Fibroblast of peridontal ligament (primary cell): Measurements from ENCODE around the gene TLL2.
A peak's percentile ranks its signal among the peaks of the same experiment; 100 is the strongest.
"Not testable (repeated sequence)": the region's sequence is repeated elsewhere in the genome, so short reads cannot be mapped to it uniquely, and the experiment has no call there.

ENCODE experiments used
- DNase-seq: peaks from one replicate; pipeline ENCODE4 v3.0.0-alpha.2; 2010; ENCODE audit errors: extremely low read depth

The TLL2 gene

DNA sequence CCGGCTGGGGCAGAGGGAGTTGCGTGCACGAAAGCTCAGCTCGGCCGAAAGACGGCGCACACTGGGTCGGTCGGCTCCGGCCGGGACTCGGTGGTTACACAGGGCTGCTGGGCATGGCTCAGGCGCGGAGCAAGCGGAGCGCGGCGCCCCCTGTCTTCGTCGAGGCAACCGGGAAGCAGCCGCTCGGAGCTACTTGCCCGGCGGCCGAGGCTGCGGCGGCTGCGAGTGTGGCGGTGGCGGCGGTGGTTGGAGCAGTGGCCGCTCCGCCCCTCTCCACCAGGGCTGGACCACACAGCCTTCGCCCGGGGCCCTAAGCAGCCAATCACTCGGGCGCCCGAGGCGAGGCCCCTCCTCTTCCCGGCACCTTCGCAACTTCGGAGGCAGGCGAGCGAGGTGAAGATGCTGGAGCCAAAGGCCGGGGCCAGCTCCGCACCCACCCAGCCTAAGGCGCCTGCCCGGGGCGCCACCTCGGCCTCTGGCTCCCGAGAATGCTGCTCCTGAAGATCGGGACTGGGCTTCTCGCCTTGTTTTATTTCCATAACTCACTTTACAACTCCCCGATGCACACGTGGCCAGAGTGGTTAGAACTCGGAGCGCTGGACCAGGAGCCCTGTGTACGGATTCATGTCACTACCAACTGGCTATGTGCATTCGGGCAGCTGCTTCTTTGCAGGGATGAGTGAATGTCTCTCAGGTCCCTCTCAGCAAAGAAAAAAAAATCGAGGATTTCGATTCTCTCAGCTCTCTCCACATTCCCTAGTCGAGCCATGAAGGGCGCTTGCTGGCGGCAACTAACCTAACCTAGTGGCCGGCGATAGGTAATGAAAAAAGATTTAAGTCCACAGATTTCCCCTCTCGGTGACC is at the start of gene TLL2:
Gene TLL2 (minus strand): TSS at position 229 of the 864 bp plus-strand sequence. CDS start 241 bp downstream, outside the sequence.
- DNase-seq = peak; percentile 73

DNA sequence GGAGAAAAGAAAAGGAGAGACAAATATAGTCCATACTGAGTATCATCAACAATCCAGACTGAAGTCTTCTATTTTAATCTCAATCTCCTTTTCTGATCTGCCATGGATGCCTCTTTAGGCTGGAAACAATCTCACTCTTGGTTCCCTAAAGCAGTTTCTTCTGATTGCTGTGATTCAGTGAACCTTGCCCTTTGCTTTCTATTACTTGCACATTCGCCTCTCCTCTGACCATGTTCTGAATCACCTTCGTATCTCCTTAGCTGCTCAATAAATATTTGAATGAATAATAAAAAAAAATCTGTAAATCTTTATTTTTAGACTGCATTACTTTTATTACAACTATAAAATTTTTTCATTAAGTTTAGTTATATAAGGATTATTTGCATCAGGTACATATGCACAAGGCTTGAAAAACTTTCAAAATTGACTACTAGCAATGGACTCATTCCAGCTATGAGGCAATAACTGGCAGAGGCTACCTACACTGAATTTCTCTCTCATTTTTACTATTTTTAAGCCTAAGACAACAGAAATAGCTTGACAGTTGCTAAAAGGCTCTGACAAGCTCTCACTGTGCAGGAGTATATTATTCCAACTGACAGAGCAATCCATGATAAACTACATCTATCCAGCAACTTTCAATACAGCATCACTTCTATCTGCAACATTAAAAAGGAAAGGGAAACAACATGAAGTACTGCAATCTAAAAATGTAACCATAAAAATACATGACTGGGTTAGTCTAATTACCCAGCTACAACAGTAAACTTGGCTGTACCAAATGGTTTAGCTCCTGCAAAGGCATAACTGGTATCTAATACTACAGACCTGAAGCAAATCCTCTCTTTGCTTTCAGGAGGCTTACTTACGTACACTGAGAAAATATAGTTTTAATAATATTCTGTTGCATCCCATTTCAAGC is 47.5 kb upstream of the TLL2 start:
- DNase-seq = peak; percentile 35

DNA sequence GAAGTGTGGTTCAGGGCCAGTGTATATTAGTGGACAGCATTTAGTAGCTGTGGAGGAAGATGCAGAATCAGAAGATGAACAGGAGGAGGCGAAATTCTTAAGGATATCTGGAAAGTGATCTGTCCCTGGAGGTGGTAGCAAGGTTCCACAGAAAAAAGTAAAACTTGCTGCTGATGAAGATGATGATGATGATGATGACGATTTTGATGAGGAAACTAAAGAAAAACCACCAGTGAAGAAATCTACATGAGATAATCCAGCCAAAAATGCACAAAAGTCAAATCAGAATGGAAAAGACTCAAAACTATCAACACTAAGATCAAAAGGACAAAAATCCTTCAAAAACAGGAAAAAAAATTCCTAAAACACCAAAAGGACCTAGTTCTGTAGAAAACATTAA is 46.8 kb upstream of the TLL2 start:
- DNase-seq = no peak

DNA sequence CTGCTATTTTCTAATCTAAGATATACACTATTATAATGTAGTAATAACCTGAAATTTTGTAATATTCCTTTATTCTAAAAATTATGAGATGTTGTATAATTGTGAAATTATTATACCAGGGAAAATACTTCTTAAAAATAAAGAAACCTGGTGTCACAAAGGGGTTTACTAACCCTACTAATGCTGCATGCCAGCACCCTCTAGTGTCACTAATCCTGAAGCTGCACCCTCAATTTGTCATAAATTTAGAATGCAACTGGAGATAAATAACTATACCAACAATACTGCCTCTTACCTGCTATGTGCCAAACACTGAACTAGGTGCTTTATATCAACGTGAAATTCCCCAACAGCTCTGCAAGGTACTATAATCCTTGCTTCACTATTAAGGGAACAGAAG is 42.3 kb upstream of the TLL2 start:
- peak; percentile 18 for DNase-seq

DNA sequence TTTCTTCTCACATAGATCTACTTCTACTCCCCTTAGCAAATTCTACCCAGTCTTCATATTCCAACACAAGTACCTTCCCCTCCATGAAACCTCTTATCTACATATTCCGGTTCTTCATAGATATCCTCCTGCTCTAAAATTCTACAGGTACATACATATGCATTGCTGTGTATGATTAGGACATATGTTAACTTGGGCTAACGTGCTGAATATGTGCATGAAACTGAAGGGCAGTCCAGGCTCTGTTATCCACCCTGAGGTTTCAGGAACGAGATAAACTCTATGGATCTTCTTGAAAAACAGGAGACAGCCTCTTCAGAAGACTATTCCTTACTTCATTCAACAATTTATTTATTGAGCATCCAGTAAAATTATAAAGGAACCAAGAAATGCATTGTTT is 41.6 kb upstream of the TLL2 start:
- DNase-seq = no peak

DNA sequence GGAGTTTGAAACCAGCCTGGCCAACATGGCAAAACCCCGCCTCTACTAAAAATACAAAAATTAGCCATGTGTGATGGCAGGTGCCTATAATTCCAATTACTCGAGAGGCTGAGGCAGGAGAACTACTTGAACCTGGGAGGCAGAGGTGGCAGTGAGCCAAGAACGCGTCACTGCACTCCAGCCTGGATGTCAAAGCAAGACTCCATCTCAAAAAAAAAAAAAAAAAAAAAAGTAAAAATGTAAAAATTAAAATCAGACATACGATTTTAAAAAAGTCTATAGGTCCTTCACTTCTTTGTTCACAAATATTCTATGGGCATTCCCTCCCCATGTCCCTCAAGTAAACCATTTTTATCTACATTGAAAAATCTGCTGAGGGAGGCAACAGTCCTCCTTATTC is 34.9 kb upstream of the TLL2 start:
- DNase-seq = no peak

DNA sequence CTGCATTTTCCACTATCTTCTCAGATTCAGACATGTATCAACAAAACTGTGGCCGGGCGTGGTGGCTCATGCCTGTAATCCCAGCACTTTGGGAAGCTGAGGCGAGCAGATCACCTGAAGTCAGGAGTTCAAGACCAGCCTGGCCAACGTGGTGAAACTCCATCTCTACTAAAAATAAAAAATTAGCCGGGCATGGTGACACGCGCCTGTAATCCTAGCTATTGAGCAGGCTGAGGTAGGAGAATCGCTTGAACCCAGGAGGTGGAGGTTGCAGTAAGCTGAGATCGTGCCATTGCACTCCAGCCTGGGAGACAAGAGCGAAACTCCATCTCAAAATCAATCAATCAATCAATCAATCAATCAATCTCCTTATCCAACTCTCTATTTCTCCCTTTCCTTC is 31.8 kb upstream of the TLL2 start:
- not testable (repeated sequence) for DNase-seq

DNA sequence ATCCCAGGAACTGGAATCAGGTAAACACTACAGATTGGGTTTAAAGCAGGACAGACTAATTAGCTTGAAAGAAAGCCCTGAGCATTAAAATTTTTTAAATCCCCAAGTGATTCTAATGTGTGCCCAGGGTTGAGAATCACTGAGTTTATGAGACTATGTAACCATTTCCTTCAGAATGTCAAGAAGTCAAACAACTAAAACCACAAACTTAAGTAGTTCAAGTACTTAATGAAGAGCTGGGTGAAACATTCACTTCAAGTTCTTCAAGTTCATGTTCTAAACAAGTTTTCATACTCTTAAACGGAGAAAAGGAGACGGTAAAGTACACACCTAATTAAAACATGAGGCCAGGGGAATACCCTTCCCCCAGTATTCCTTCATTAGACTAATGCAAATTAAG is 28.2 kb upstream of the TLL2 start:
- no peak for DNase-seq

DNA sequence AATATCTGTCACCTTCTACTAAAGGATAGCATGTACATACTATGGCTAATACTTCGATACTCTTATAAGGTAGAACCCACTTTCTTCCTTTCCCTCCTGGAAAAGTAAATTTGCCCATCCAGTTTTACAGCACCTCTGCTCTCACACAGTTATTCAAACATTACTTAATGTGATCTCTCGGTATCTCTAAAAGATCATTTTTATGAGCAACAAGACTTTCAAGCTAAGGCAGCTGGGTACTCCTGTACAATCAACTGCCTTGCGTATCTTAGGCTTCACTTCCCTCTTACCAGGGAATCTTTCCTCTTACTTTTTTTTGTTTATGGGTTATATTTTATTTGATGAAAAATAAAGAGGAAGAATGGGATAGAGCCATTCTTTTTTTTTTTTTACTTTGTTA is 26.5 kb upstream of the TLL2 start:
- DNase-seq = no peak

DNA sequence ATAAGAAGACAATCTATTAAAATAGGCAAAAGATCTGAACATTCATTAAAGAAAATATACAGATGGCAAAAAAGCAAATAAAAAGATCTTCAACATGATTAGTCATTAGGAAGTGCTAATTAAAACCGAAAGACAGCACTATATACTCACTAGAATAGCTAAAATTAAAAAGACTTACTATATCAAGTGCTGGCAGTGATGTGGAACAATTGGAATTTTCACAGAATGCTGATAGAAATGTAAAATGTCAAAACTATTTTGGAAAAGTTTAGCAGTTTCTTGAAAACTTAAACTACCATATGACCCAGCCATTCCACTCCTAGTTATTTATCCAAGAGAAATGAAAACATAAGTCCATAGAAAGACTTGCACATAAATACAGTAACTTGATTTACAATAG is 25.0 kb upstream of the TLL2 start:
- DNase-seq = no peak

DNA sequence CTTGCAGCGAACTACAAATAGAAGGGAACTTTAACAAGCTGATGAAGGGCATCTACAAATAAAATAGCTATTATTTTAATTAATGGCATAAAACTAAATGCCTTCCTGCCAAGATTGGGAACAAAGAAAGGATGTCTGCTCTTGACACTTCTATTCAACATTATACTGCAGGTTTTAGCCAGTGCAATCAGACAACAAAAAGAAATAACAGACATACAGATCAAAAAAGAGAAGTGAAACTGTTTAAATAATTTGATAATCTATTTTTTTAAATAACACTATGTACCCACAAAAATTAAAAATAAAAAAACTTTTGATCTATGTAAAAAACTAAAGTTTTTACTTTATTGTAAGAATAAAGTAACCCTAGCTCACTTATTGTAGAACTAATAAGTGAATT is 22.4 kb upstream of the TLL2 start:
- DNase-seq = no peak

DNA sequence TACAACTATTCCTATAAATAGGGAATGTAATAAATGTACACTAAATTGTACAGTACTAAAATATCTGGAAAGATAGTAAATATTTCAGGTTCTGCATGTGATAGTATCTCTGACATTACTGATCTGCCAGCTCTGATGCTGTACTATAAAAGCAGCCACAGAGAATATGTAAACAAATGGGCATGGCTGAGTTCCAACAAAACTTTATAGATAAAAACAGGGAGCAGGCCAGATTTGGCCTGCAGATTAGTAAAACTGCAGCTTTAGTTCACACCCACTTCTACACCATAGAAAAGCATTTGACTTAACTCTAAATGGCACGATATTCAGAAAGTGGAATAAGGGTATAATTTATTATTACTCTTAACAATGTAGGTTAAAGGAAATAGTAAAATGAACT is 18.8 kb upstream of the TLL2 start:
- peak; percentile 6 for DNase-seq

DNA sequence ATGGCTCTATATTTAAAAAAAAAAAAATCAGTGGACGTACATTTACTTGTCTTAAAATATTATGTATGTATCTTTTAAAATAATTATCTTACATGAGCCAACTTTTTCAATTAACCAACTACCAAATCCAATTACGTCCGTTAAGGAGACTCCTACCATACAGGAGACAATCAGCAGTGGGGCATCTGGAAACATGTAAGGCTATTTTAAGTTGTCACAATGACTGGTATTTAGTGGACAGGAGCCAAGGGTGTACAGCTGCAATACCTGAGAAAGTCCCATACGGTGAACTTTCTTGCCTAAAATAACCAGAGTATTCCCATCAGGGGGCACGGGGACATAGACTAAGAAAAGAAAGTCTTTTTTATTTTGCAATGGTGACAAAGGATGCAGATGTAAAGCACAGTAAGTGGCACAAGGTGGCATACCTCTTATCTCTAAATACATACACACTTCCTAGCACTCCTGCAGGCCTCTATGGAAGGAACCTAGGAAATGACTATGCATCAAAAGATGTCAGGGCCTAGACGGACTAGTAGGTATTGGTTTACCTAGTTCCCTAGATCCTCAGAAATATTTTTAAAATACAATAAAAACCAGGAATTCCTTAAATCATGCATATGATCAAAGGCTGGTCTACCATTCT is 16.0 kb upstream of the TLL2 start:
- no peak for DNase-seq

DNA sequence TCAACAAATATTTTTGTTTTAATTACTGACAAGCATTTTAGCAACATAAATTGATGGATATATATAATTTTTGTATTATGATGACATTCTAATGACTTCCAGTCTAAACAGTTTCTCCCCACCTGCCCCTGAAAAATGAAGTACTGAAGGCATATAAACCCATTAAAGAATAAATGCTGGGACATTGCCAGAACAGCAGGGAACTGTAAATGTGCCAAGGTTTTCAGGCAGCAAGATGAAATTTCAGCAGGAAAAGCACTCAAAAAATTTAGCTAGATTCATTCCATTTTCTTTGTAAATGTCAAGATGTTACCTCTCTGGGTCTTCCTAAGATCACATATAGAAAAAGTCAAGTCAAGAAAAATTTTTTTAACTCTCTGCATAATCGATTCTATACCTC is 11.0 kb upstream of the TLL2 start:
- no peak for DNase-seq

DNA sequence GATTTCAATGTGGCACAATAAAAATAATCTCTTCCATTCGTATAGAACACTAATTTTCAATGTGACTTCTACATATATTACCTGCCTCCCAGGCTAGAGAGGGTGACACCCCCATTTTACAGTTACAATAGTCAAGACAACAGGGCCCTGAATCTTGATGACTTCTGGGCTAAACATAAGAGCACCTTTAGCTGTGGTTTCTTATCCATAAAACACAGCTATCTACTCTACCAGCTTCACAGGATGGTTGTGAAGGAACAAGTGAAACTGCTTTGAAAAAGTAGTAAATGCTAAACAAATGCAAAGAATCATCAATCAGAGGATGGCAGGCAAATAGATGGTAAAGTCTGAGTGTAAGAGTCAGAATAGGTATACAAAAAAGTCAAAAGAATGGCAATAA is 3.6 kb upstream of the TLL2 start:
- no peak for DNase-seq

DNA sequence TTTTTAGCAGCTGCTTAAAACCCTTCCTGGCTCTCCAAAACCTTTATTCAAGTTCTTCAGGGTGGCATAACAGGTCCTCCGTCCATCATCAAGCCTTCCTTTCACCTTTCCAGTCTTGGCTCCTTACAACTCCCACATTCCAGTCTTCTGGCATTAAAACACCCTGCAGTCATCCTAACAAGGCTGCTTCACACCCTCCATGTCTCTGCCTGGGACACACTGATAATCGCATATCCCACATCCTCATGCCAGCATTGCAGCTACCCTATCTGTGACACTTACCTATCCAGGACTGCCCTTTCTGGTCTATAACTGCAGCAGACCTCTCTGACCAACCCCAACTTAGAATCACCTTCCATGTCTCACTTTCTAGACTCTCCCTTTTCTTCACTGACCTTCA is 2.6 kb upstream of the TLL2 start:
- DNase-seq = no peak

DNA sequence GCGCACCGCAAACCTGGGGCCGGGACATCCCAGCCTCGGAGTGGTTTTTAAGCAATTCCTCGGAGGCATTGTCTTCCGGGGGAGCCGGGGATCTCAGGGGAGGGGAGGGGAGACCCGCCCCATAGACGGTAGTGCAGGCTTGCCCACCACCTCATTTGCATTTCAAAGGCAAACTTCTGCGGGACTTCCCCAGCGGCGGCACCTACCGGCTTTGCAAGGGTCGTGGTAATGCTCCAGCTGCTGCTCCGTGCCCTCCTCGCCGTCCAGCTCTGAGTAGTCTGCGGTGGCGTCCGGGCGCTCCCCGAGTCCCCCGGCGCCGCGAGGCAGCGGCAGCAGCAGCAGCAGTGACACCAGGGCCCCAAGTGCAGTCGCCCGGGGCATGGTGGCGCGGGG is 425 bp downstream of the TLL2 start:
- no peak for DNase-seq

DNA sequence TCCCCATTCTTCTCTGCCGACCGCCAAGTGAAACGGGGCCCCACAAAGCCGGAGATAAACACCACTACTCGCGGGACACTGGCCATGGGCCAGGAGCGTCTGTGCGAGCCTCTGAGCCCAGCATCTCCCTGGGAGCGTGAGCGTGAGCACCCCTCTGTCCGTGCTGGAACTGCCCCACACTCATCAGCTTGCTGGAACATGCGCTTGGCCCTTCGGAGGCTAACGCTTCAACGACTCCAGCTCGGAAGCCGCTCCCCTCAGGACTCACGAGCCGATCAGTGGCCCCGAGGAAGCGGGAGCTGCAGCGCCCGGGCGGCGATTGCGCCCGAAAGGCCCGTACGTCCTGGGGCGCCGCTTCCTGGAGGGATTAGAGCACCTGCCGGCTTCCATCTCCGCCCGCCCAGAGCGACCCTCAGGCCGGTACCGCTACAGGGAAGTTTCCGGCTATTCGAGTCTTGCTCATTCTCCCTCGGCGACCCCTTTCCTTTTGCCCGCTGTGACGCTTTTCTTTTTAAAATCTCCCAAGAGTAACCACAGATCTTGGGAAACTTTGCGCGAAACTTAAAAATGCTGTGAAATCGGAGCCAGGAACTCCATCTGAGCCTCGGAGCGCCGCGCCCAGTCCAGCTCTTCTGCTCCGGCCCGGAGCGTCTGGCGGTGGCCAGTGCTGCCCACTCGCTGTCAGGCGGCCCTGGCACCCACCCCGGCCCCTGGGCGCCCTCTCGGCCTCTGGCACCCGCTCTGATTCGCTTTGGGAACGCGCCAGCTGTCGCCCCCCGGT is 1.0 kb downstream of the TLL2 start:
- peak; percentile 39 for DNase-seq

DNA sequence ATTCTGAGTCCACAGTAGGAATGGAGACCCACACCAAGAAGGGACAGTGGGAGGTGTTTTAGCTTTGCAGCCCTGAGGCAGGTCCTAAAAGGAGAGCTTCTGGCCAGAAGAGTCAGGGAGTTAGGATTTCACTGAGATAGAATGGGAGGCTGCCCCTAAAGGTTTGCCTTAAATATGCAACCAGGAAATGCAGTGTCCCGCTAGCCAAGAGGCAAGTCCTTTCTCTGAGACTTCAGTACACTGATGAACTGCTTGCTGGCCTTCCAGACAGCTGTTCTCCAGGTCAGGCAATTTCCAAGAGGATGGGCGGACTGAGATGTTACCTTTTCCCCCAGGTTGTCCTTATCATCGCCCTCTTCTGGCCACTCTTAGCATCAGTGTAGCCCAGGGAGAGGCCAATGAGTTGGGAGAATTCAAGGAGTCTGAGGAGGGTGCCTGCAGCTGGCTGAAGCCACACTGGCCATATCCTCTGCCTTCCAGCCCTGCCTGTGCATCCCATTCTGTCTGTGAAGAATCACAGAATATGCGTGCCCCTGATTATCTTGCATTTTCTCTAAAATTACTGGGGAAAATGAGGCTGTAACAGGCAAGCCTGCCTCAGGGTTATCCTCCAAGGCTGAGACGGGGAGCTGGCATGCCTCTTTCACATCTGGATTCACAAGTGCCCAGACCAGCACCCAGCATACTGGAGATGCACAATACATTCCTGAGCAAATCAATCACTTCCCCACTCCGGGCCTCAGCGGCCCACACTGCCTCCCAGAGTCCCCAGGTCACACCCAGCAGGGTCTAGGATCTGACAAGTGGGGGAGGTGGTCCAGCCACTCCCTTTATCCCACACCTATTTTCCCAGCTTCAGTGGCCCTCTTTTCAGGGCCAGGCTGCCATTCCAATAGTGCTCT is 2.4 kb downstream of the TLL2 start:
- DNase-seq = no peak

DNA sequence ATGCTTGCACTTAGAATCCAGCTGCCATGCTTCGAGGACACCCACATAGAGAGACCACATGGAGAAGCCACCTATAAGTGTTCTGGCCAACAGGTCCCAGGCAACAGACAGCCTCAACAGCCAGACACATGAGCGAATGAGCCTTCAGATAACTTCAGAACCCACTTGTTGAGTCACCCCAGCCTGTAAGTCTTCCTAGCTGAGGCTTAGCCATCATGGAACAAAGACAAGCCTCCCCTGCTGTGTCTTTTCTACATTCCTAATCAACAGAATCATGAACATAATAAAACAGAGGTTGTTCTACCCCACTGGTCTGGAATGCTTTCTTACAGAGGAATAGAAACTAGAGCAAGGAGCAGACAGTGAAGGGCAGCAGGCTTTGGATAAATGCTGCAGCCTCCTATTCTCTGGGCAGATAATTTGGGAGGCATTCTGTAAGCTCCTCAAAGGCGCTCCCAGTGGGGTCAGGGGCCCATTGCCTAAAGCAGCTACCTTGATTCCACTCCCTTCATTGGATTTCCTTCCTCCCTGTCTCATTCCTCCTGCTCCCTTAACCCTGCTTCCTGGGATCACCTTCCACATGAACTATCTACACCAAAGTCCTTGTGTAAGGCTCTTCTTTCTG is 4.6 kb downstream of the TLL2 start:
- peak; percentile 17 for DNase-seq
